Osteoblast (primary cell): ENCODE data around the gene ZNF697. TPM values are rescaled to one million over a fixed set of nuclear protein-coding genes. Genes with fewer than 3 reads are reported as not detected.

Experiments used
- DNase-seq: peaks from one replicate; pipeline ENCODE4 v3.0.0; 2011; ENCODE audit warnings: low spot score, mixed read lengths; ENCODE audit not compliant: insufficient read length; ENCODE audit errors: missing footprints
- H2AFZ ChIP-seq: 2 replicates; pipeline ENCODE4 v1.6.0; 2011; ENCODE audit warnings: mild to moderate bottlenecking, low read length
- H3K27ac ChIP-seq: 2 replicates; pipeline ENCODE4 v1.5.1; 2011; ENCODE audit warnings: mild to moderate bottlenecking, low read depth, low read length, moderate library complexity
- H3K27me3 ChIP-seq: 2 replicates; pipeline ENCODE4 v1.6.0; 2012; ENCODE audit warnings: mild to moderate bottlenecking, control low read depth, inconsistent platforms, low read length, moderate library complexity; ENCODE audit not compliant: insufficient read depth
- H3K36me3 ChIP-seq: 2 replicates; pipeline ENCODE4 v1.5.1; 2011; ENCODE audit warnings: mild to moderate bottlenecking, low read length, control low read depth, moderate library complexity; ENCODE audit not compliant: insufficient read depth
- H3K4me1 ChIP-seq: 2 replicates; pipeline ENCODE4 v1.5.1; 2011; ENCODE audit warnings: mild to moderate bottlenecking, low read length, control low read depth, moderate library complexity; ENCODE audit not compliant: insufficient read depth
- H3K4me2 ChIP-seq: 2 replicates; pipeline ENCODE4 v1.6.0; 2011; ENCODE audit warnings: mild to moderate bottlenecking, low read length; ENCODE audit not compliant: insufficient read depth
- H3K4me3 ChIP-seq: fragments of 200-600 bp; sonication (generic); 3 replicates; pipeline ENCODE4 v1.5.1; 2012; ENCODE audit warnings: mild to moderate bottlenecking, low read length, inconsistent platforms; ENCODE audit not compliant: insufficient read depth
- H3K79me2 ChIP-seq: 2 replicates; pipeline ENCODE4 v1.6.0; 2012; ENCODE audit warnings: mild to moderate bottlenecking, low read length, control low read depth, inconsistent platforms; ENCODE audit not compliant: insufficient read depth
- H3K9me3 ChIP-seq: 2 replicates; pipeline ENCODE4 v1.5.1; 2011; ENCODE audit warnings: low read depth, low read length, control low read depth
- H4K20me1 ChIP-seq: 2 replicates; pipeline ENCODE4 v1.6.0; 2012; ENCODE audit warnings: mild to moderate bottlenecking, low read length, control low read depth; ENCODE audit not compliant: insufficient read depth
- CTCF ChIP-seq: IDR thresholded peaks from 2 replicates; pipeline ENCODE4 v1.5.1; 2011; ENCODE audit warnings: mild to moderate bottlenecking, low read depth, low read length, moderate library complexity; ENCODE audit errors: extremely low read depth
- total RNA-seq: library from RNA; depleted of rRNA; stranded (reverse); fragments of >200 nt; gene quantifications from 2 replicates; pipeline ENCODE4 v1.2.3, GENCODE V29; 2012

Gene ZNF697
- total RNA-seq, 1 donor = 6.5 TPM

DNA sequence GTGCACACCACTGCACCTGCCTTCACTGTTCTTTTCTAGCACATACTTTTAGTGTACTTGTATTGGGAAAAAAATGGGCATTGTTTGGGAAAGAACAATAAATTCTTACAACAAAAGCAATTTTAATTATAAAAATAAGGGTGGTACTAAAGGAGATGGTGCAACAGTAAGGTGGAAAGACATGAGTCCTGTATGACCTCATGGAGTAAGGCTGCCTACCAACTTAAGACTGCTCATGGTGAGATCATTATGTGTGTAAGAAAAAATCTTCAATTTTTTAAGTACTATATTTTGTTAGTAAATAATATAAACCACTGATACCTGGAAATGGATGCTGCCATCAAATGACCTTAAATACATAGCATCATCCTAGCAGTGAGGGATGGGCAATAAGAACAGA is 34.1 kb upstream of the ZNF697 start:
- H3K36me3 ChIP-seq = no peaks in the 10 kb centered on the region
- no peak for DNase-seq
- no peak for TF ChIP-seq CTCF

DNA sequence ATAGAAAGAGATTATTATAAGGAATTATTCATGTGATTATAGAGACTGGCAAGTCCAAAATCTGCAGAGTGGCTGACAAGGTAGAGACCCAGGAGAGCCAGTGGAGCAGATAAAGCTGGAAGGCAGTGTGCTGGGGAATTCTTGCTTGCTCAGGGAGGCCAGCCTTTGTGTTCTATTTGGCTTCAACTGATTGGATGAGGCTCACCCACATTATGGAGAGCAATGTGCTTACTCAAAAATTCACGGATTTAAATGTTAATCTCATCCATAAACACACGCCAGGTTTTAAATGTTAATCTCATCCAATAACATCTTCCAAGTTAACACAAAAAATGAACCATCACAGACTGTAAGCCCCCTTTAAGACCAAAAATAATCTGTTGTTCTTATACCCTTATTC is 33.5 kb upstream of the ZNF697 start:
- Histone ChIP-seq H3K9me3 (no peaks in the 10 kb centered on the region), H3K4me2 (no peak overlapping the region), H3K79me2 (no peaks in the 10 kb centered on the region), H2AFZ (no peak overlapping the region), H3K27me3 (peaks cover 13% of the 10 kb centered on the region), H4K20me1 (no peaks in the 10 kb centered on the region), H3K36me3 (no peaks in the 10 kb centered on the region), H3K27ac (no peak overlapping the region), H3K4me1 (peaks cover 5% of the 10 kb centered on the region), H3K4me3 (no peak overlapping the region)
- TF ChIP-seq CTCF = no peak
- no peak for DNase-seq

More for the DNA sequence above, 34.1 kb upstream of the ZNF697 start:
- Histone ChIP-seq H2AFZ (no peak overlapping the region), H3K27me3 (peaks cover 13% of the 10 kb centered on the region), H3K27ac (no peak overlapping the region), H3K79me2 (no peaks in the 10 kb centered on the region), H3K4me1 (peaks cover 4% of the 10 kb centered on the region), H3K9me3 (no peaks in the 10 kb centered on the region), H3K4me2 (no peak overlapping the region), H3K4me3 (no peak overlapping the region), H4K20me1 (no peaks in the 10 kb centered on the region)

GRCh38 chr1:119680723-119681122 is 32.7 kb upstream of the ZNF697 start:
- Histone ChIP-seq H4K20me1 (no peaks in the 10 kb centered on the region), H3K27me3 (peaks cover 13% of the 10 kb centered on the region), H3K9me3 (no peaks in the 10 kb centered on the region), H3K4me1 (peaks cover 9% of the 10 kb centered on the region), H3K27ac (no peak overlapping the region), H2AFZ (no peak overlapping the region), H3K4me3 (no peak overlapping the region), H3K4me2 (no peak overlapping the region), H3K79me2 (no peaks in the 10 kb centered on the region), H3K36me3 (no peaks in the 10 kb centered on the region)
- no peak for TF ChIP-seq CTCF
- DNase-seq = no peak

DNA sequence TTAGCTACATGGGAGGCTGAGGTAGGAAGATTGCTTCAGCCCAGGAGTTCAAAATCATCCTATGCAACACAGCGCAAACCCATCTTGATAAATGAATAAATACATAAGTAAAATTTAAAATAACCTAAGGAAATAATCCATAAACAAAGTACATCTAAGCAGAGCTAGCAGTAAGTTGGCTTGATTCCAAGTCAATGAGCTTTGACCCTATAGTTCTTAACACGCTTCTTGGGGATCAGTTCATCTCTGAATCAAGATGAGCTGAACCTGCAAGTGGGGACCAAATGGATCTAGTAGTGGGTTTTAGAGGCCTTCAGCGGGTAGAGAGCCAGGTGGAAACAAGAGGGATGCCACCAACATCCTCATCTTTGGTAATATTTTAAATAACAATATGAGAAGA is 32.1 kb upstream of the ZNF697 start:
- DNase-seq = no peak
- H3K4me3 ChIP-seq = no peak overlapping the region
- H3K4me2 ChIP-seq = no peak overlapping the region
- no peaks in the 10 kb centered on the region for H3K36me3 ChIP-seq
- H3K27ac ChIP-seq = no peak overlapping the region
- peaks cover 13% of the 10 kb centered on the region for H3K27me3 ChIP-seq
- no peak overlapping the region for H2AFZ ChIP-seq
- no peak for TF ChIP-seq CTCF
- peaks cover 13% of the 10 kb centered on the region for H3K4me1 ChIP-seq
- no peaks in the 10 kb centered on the region for H3K9me3 ChIP-seq
- H4K20me1 ChIP-seq = no peaks in the 10 kb centered on the region
- no peaks in the 10 kb centered on the region for H3K79me2 ChIP-seq
